IMR-90 (cell line): Measurements from ENCODE around the gene ZMIZ1.

ENCODE experiments used
- ELK1 ChIP-seq: fragments of 150-350 bp; IDR thresholded peaks from 2 replicates; pipeline ENCODE4 v1.6.1; 2016; ENCODE audit warnings: low read depth, mild to moderate bottlenecking, low read length, moderate library complexity, borderline replicate concordance
- MAFK ChIP-seq: IDR thresholded peaks from 2 replicates; pipeline ENCODE4 v1.6.1; 2012; ENCODE audit warnings: low read depth, low read length, improper control_type of control experiment
- TF ChIP-seq, protein P1 (sequence below): conservative IDR thresholded peaks from 2 replicates; pipeline ENCODE4 v1.5.1; 2012; ENCODE audit warnings: mild to moderate bottlenecking, low read depth, low read length, improper control_type of control experiment
- TF ChIP-seq, protein P2 (sequence below): fragments of 150-350 bp; IDR thresholded peaks from 2 replicates; pipeline ENCODE4 v1.6.1; 2017; ENCODE audit warnings: mild to moderate bottlenecking, antibody characterized with exemption, low read length, low read depth

- TF ChIP-seq, protein P1, sequence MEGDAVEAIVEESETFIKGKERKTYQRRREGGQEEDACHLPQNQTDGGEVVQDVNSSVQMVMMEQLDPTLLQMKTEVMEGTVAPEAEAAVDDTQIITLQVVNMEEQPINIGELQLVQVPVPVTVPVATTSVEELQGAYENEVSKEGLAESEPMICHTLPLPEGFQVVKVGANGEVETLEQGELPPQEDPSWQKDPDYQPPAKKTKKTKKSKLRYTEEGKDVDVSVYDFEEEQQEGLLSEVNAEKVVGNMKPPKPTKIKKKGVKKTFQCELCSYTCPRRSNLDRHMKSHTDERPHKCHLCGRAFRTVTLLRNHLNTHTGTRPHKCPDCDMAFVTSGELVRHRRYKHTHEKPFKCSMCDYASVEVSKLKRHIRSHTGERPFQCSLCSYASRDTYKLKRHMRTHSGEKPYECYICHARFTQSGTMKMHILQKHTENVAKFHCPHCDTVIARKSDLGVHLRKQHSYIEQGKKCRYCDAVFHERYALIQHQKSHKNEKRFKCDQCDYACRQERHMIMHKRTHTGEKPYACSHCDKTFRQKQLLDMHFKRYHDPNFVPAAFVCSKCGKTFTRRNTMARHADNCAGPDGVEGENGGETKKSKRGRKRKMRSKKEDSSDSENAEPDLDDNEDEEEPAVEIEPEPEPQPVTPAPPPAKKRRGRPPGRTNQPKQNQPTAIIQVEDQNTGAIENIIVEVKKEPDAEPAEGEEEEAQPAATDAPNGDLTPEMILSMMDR: no peak
- TF ChIP-seq, protein P2, sequence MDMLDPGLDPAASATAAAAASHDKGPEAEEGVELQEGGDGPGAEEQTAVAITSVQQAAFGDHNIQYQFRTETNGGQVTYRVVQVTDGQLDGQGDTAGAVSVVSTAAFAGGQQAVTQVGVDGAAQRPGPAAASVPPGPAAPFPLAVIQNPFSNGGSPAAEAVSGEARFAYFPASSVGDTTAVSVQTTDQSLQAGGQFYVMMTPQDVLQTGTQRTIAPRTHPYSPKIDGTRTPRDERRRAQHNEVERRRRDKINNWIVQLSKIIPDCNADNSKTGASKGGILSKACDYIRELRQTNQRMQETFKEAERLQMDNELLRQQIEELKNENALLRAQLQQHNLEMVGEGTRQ: no peak
- TF ChIP-seq ELK1: no peak
- no peak for TF ChIP-seq MAFK
Observed at GRCh38 chr10:79095316-79095715, 26.6 kb downstream of the ZMIZ1 start.
